Measurements from ENCODE around the gene TAF6.

GRCh38 chr7:100126931-100127865 lies 8.0 kb upstream of the TAF6 start, which contains the start of gene MBLAC1:
- TF ChIP-seq CTCF (IDR thresholded peaks at IDR 0.05): peak in 1 of 3 donors; percentile 19
- no peak for TF ChIP-seq POLR2A (IDR thresholded peaks at IDR 0.05)
- no peak for TF ChIP-seq EP300 (IDR thresholded peaks at IDR 0.05)
